ENCODE data around the gene CST9L.

The CST9L gene

GRCh38 chr20:23517719-23518118 lies 50.6 kb downstream of the CST9L start:
- Histone ChIP-seq H3K4me3 (IDR thresholded peaks at IDR 0.05; ENCODE audit: insufficient read depth, low read depth, low read length) (no peak overlapping the region), H3K36me3 (ENCODE audit: insufficient read depth) (no peaks in the 10 kb centered on the region), H3K27me3 (ENCODE audit: insufficient read depth, low read depth) (no peaks in the 10 kb centered on the region), H3K27ac (no peak overlapping the region), H3K79me2 (ENCODE audit: insufficient read depth, low read depth) (no peaks in the 10 kb centered on the region), H3K9ac (no peak overlapping the region), H3K4me1 (ENCODE audit: low read depth, poor library complexity, severe bottlenecking) (no peaks in the 10 kb centered on the region), H2AFZ (ENCODE audit: low read depth) (no peak overlapping the region), H3K4me2 (no peak overlapping the region), H4K20me1 (ENCODE audit: insufficient read depth) (no peaks in the 10 kb centered on the region)
- TF ChIP-seq, protein P1, sequence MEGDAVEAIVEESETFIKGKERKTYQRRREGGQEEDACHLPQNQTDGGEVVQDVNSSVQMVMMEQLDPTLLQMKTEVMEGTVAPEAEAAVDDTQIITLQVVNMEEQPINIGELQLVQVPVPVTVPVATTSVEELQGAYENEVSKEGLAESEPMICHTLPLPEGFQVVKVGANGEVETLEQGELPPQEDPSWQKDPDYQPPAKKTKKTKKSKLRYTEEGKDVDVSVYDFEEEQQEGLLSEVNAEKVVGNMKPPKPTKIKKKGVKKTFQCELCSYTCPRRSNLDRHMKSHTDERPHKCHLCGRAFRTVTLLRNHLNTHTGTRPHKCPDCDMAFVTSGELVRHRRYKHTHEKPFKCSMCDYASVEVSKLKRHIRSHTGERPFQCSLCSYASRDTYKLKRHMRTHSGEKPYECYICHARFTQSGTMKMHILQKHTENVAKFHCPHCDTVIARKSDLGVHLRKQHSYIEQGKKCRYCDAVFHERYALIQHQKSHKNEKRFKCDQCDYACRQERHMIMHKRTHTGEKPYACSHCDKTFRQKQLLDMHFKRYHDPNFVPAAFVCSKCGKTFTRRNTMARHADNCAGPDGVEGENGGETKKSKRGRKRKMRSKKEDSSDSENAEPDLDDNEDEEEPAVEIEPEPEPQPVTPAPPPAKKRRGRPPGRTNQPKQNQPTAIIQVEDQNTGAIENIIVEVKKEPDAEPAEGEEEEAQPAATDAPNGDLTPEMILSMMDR (conservative IDR thresholded peaks at IDR 0.05; ENCODE audit: low read depth, low read length), result no peak

DNA sequence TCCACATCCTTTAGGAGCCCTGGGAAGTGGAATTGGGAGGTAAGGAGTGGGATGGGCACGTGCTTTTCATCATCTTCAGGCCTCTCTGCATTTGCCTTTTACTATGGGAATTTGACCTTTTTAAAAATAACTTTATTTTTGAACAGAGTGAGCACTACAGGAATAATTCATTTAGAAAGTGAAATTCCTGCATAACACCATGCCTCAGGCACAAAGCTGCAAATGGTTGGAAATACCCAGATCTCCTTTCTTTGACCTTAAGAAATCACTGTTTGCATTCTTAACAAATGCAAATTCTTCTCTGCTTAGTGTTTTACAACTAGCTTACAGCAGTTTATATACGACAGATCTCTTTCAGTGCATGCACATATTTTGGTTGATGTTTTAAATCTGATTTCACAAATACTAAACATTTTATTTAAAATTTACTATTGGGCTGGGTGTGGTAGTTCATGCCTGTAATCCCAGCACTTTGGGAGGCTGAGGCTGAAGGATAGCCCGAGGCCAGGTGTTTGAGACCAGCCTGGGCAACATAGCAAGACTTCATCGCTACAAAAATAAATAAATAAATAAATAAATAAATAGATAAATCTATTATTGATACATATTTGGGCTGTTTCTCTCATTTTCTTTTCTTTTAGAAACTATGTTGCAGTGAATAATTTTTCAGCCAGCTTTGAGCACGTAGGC lies 52.9 kb downstream of the CST9L start:
- Histone ChIP-seq H3K36me3 (ENCODE audit: insufficient read depth) (no peaks in the 10 kb centered on the region), H3K4me2 (no peak overlapping the region), H2AFZ (ENCODE audit: low read depth) (no peak overlapping the region), H3K9ac (no peak overlapping the region), H3K4me3 (IDR thresholded peaks at IDR 0.05; ENCODE audit: insufficient read depth, low read depth, low read length) (no peak overlapping the region), H3K4me1 (ENCODE audit: low read depth, poor library complexity, severe bottlenecking) (no peaks in the 10 kb centered on the region), H3K79me2 (ENCODE audit: insufficient read depth, low read depth) (no peaks in the 10 kb centered on the region), H4K20me1 (ENCODE audit: insufficient read depth) (no peaks in the 10 kb centered on the region), H3K27ac (no peak overlapping the region), H3K27me3 (ENCODE audit: insufficient read depth, low read depth) (no peaks in the 10 kb centered on the region)
- TF ChIP-seq, protein P1 (conservative IDR thresholded peaks at IDR 0.05; ENCODE audit: low read depth, low read length), result no peak

DNA sequence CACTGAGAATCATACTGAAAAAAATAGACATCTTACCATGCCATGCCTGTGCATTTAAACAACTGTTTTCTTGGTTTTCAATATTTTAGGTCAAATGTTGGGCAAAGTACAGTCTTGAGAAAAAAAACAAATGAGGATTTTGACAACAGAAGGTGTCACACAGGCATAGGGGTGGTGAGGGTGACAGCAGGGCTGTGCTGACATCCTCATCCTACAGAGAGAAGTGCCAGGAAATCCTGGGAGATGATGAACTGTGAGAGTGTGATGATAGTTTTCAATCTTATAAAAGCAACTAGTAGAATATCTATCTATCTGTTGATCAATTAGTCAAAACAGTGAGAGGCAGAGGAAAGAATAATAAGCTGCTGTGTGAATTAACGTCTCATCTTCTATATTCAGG lies 53.4 kb downstream of the CST9L start:
- Histone ChIP-seq H2AFZ (ENCODE audit: low read depth) (no peak overlapping the region), H3K79me2 (ENCODE audit: insufficient read depth, low read depth) (no peaks in the 10 kb centered on the region), H3K27ac (no peak overlapping the region), H3K27me3 (ENCODE audit: insufficient read depth, low read depth) (no peaks in the 10 kb centered on the region), H4K20me1 (ENCODE audit: insufficient read depth) (no peaks in the 10 kb centered on the region), H3K4me1 (ENCODE audit: low read depth, poor library complexity, severe bottlenecking) (no peaks in the 10 kb centered on the region), H3K36me3 (ENCODE audit: insufficient read depth) (no peaks in the 10 kb centered on the region), H3K9ac (no peak overlapping the region), H3K4me2 (no peak overlapping the region), H3K4me3 (IDR thresholded peaks at IDR 0.05; ENCODE audit: insufficient read depth, low read depth, low read length) (no peak overlapping the region)
- TF ChIP-seq, protein P1 (conservative IDR thresholded peaks at IDR 0.05; ENCODE audit: low read depth, low read length), result no peak

Measured in KMS-11 (cell line).